GM12878 (cell line): ENCODE measurements around the gene COX15. TPM values are rescaled to one million over a fixed set of nuclear protein-coding genes. Genes with fewer than 3 reads are reported as not detected.

Experiments
- ATAC-seq: fragments of 200-7000 bp; cut with Tn5 transposase; 3 replicates; pipeline ENCODE4 v1.9.1; 2020; ENCODE audit warnings: mild to moderate bottlenecking, moderate library complexity
- BruUV-seq: library from RNA; stranded (reverse); fragments of 400-500 nt; replicated peaks from 2 replicates; lab custom pipeline; 2021; lab: Mats Ljungman, UMichigan
- CTCF ChIA-PET: fragments of 300-600 bp; sonication (Branson Sonifier 250); formaldehyde crosslinking; extraction: SDS; loops from one replicate; lab custom pipeline; 2021; ENCODE audit warnings: inconsistent platforms; lab: Yijun Ruan, JAX
- POLR2A ChIA-PET: fragments of 350-600 bp; formaldehyde crosslinking; extraction: SDS; loops from one replicate; lab custom pipeline; 2021; ENCODE audit warnings: inconsistent platforms; lab: Charles Lee
- RAD21 ChIA-PET: fragments of 300-600 bp; sonication (Branson Sonifier 250); formaldehyde crosslinking; loops from one replicate; lab custom pipeline; 2023; ENCODE audit warnings: antibody characterized with exemption; ENCODE audit not compliant: unreplicated experiment; lab: Charles Lee
- SMC1A ChIA-PET: fragments of 300-600 bp; sonication (Branson Sonifier 250); formaldehyde crosslinking; loops from one replicate; lab custom pipeline; 2023; ENCODE audit not compliant: unreplicated experiment, uncharacterized antibody; lab: Charles Lee
- DNase-seq: peaks from one replicate; pipeline ENCODE4 v3.0.0-alpha.2; 2011; ENCODE audit warnings: low read depth, low spot score
- FAIRE-seq: peaks from 3 replicates; lab custom pipeline; 2011; peaks lifted over from hg19 to GRCh38; lab: Jason Lieb, UNC
- H2AFZ ChIP-seq: 2 replicates; pipeline ENCODE4 v1.6.0; 2011; ENCODE audit warnings: low read depth, low read length, control low read depth; ENCODE audit not compliant: control insufficient read depth
- H3K27ac ChIP-seq: 2 replicates; pipeline ENCODE4 v1.5.1; 2011; ENCODE audit warnings: control low read depth; ENCODE audit not compliant: control insufficient read depth, insufficient read depth
- H3K27me3 ChIP-seq, 2 experiments: replicated peaks in 1 of 2; 2 replicates each; pipeline versions ENCODE4 v1.6.0 to v1.6.1; 2011; ENCODE audit warnings: low read length in 1 of 2; ENCODE audit not compliant: control insufficient read depth in 2 of 2, insufficient read depth in 2 of 2
- H3K36me3 ChIP-seq, 2 experiments: 2 replicates each; pipeline ENCODE4 v1.5.1; 2011; ENCODE audit warnings: low read length in 1 of 2; ENCODE audit not compliant: control insufficient read depth in 2 of 2, insufficient read depth in 2 of 2
- H3K4me1 ChIP-seq: 2 replicates; pipeline ENCODE4 v1.6.1; 2011; ENCODE audit warnings: mild to moderate bottlenecking, low read length, moderate library complexity, mixed read lengths; ENCODE audit not compliant: control insufficient read depth, insufficient read depth
- H3K4me2 ChIP-seq: 2 replicates; pipeline ENCODE4 v1.6.0; 2011; ENCODE audit warnings: control low read depth; ENCODE audit not compliant: control insufficient read depth, insufficient read depth
- H3K4me3 ChIP-seq: fragments of 200-600 bp; sonication (generic); 2 replicates; pipeline ENCODE4 v1.5.1; 2016
- H3K79me2 ChIP-seq: 2 replicates; pipeline ENCODE4 v1.6.0; 2011; ENCODE audit warnings: low read length; ENCODE audit not compliant: control insufficient read depth, insufficient read depth
- H3K9ac ChIP-seq: 2 replicates; pipeline ENCODE4 v1.8.0; 2011; ENCODE audit warnings: low read length, control low read depth, mixed read lengths; ENCODE audit not compliant: control insufficient read depth, insufficient read depth
- H3K9me3 ChIP-seq: replicated peaks from 3 replicates; pipeline ENCODE4 v1.5.1; 2011; ENCODE audit warnings: mild to moderate bottlenecking, low read length; ENCODE audit not compliant: control insufficient read depth, insufficient read depth
- H4K20me1 ChIP-seq: 2 replicates; pipeline ENCODE4 v1.6.0; 2011; ENCODE audit not compliant: control insufficient read depth, insufficient read depth
- ASH2L ChIP-seq: fragments of 300-600, 200-600 bp; sonication (generic); IDR thresholded peaks from 2 replicates; pipeline ENCODE4 v1.6.1; 2017; ENCODE audit warnings: low read depth, mild to moderate bottlenecking, borderline replicate concordance
- BACH1 ChIP-seq: fragments of 450-650 bp; IDR thresholded peaks from 2 replicates; pipeline ENCODE4 v1.6.1; 2017; ENCODE audit warnings: mild to moderate bottlenecking, borderline replicate concordance
- CEBPB ChIP-seq, 2 experiments: fragments of 150-350 bp in 1 of 2; IDR thresholded peaks; 2 replicates each; pipeline ENCODE4 v1.6.1; 2012 to 2014; ENCODE audit warnings: low read depth in 2 of 2, low read length in 2 of 2, borderline replicate concordance in 1 of 2, inconsistent platforms in 1 of 2
- EED ChIP-seq: sonication (generic); IDR thresholded peaks from 2 replicates; pipeline ENCODE4 v1.6.1; 2016; ENCODE audit warnings: antibody characterized with exemption, low read depth
- ELK1 ChIP-seq: IDR thresholded peaks from 2 replicates; pipeline ENCODE4 v1.6.1; 2012; ENCODE audit warnings: low read depth, low read length, improper control_type of control experiment
- HDAC2 ChIP-seq: fragments of 200-600 bp; sonication (generic); IDR thresholded peaks from 2 replicates; pipeline ENCODE4 v1.6.1; 2017
- KDM1A ChIP-seq: fragments of 200-600 bp; sonication (generic); IDR thresholded peaks from 2 replicates; pipeline ENCODE4 v1.6.1; 2016; ENCODE audit warnings: borderline replicate concordance
- MYC ChIP-seq: IDR thresholded peaks from 2 replicates; pipeline ENCODE4 v1.6.1; 2011; ENCODE audit warnings: mild to moderate bottlenecking, low read length, moderate library complexity, inconsistent platforms; ENCODE audit not compliant: insufficient read depth, insufficient replicate concordance, insufficient read length, severe bottlenecking
- NKRF ChIP-seq: fragments of 450-650 bp; conservative IDR thresholded peaks from 2 replicates; pipeline ENCODE4 v1.6.1; 2017; ENCODE audit warnings: mild to moderate bottlenecking, moderate library complexity
- RUNX3 ChIP-seq: IDR thresholded peaks from 2 replicates; pipeline ENCODE4 v1.6.1; 2012; ENCODE audit warnings: low read length, inconsistent platforms
- SIX5 ChIP-seq: IDR thresholded peaks from 2 replicates; pipeline ENCODE4 v1.6.1; 2011; ENCODE audit warnings: mild to moderate bottlenecking, low read depth, low read length, moderate library complexity; ENCODE audit not compliant: severe bottlenecking
- SREBF2 ChIP-seq: IDR thresholded peaks from 2 replicates; pipeline ENCODE4 v1.6.1; 2012; ENCODE audit warnings: mild to moderate bottlenecking, low read length
- TBL1XR1 ChIP-seq: IDR thresholded peaks from 2 replicates; pipeline ENCODE4 v1.6.1; 2012; ENCODE audit warnings: low read depth, low read length, improper control_type of control experiment
- TCF7 ChIP-seq: IDR thresholded peaks from 2 replicates; pipeline ENCODE4 v1.6.1; 2014; ENCODE audit warnings: antibody characterized with exemption, borderline replicate concordance
- WRNIP1 ChIP-seq: IDR thresholded peaks from 2 replicates; pipeline ENCODE4 v1.6.1; 2011; ENCODE audit warnings: low read depth, low read length, improper control_type of control experiment, borderline replicate concordance
- ZNF24 ChIP-seq: fragments of 450-650 bp; IDR thresholded peaks from 2 replicates; pipeline ENCODE4 v1.6.1; 2017; ENCODE audit warnings: antibody characterized with exemption, mild to moderate bottlenecking
- WGBS: methylation state at CpG from one replicate; pipeline ENCODE4 v1.1.6; 2016; ENCODE audit warnings: low lambda C conversion rate; ENCODE audit not compliant: insufficient replicate concordance, insufficient coverage; ENCODE audit errors: missing lambda C conversion rate; 5-methylcytosine and 5-hydroxymethylcytosine counted together
- in situ Hi-C: fragments of 300-500 bp; cut with MboI; formaldehyde crosslinking; loops from 9 replicates; pipeline ENCODE4 v1.14.3; 2018; ENCODE audit warnings: mixed read lengths
- intact Hi-C: fragments of 100-400 bp; cut with micrococcal nuclease; formaldehyde crosslinking; loops from one replicate; pipeline ENCODE4 v1.14.2; 2022; ENCODE audit not compliant: unreplicated experiment
- polyA plus RNA-seq, 11 experiments: library from polyadenylated mRNA; depleted of rRNA in 4 of 11; unstranded in 6 of 11; stranded (reverse) in 5 of 11; fragments of >200 nt; fragmentation: Nextera tagmentation in 4 of 11; fragmentation: Illumina TruSeq in 1 of 11; extraction: Ambion mirVana in 4 of 11; extraction: Trizol in 1 of 11; gene quantifications; 1 replicate in 1 of 11; 2 replicates in 10 of 11; pipeline versions ENCODE4 v1.2.1 to v1.2.3, GENCODE V29; 2011 to 2016; ENCODE audit warnings: inconsistent platforms in 2 of 11, missing spikeins in 2 of 11, low read depth in 1 of 11
- total RNA-seq, 4 experiments: library from RNA; depleted of rRNA in 3 of 4; stranded (reverse); fragments of >200 nt in 3 of 4; fragmentation: Illumina TruSeq in 1 of 4; extraction: Trizol in 1 of 4; gene quantifications; 2 replicates each; pipeline versions ENCODE4 v1.2.1 to v1.2.3, GENCODE V29; 2013 to 2021

The COX15 gene
- total and polyA plus RNA-seq, 10 of the 15 experiments (the other 5 are each of a cell fraction or from before 2014, with no cell fraction given) = 30.2 to 50.7 (median 38.3) TPM

- ChIA-PET SMC1A (interaction anchor here (0.9 to 1.5 kb wide), 3 partner anchors 10 to 304 kb away, joined by 3 to 5 read pairs (median 3); partner anchors contain the start of gene COX15), RAD21 (no interaction called here), POLR2A (interaction anchor here (2.4 kb wide), 1 partner anchor 8 kb away, joined by 9 read pairs; the partner anchor contains the start of genes COX15 and CUTC), CTCF (interaction anchor here (0.7 to 2.3 kb wide), 4 partner anchors 9 to 129 kb away, joined by 3 to 10 read pairs (median 4); partner anchors contain the start of genes COX15 and CUTC)
- TF ChIP-seq EED (no peak), TBL1XR1 (no peak), MYC (no peak), WRNIP1 (no peak), SIX5 (no peak)
- H3K4me2 ChIP-seq = no peak overlapping the region
- H3K27me3 ChIP-seq = no peaks in the 10 kb centered on the region
- in situ Hi-C loops (no loop called here), intact Hi-C loops (no loop called here)
- DNase-seq (no peak), ATAC-seq (no peak), FAIRE-seq (no peak)
- H3K79me2 ChIP-seq = no peaks in the 10 kb centered on the region
- no peak overlapping the region for H3K9ac ChIP-seq
- H2AFZ ChIP-seq = no peak overlapping the region
- no peak overlapping the region for H3K27ac ChIP-seq
- BruUV-seq = no TSS peak
- 99% methylated on average over 3 of the region's 3 CpGs for WGBS
- no peak overlapping the region for H3K4me3 ChIP-seq
- H3K36me3 ChIP-seq = peaks cover 4 to 29% of the 10 kb centered on the region in 2 experiments
- peaks cover 5% of the 10 kb centered on the region for H3K9me3 ChIP-seq
- no peaks in the 10 kb centered on the region for H4K20me1 ChIP-seq
- no peaks in the 10 kb centered on the region for H3K4me1 ChIP-seq
Observed at GRCh38 chr10:99740933-99741559, 9.1 kb upstream of the COX15 start.

GRCh38 chr10:99740260-99740659 lies 8.3 kb upstream of the COX15 start:
- 95% methylated on average over 2 of the region's 2 CpGs for WGBS
- no TSS peak for BruUV-seq
- Histone ChIP-seq H3K4me3 (no peak overlapping the region), H3K27ac (no peak overlapping the region), H3K4me1 (no peaks in the 10 kb centered on the region), H4K20me1 (no peaks in the 10 kb centered on the region), H3K36me3 (peaks cover 3 to 23% of the 10 kb centered on the region in 2 experiments), H3K79me2 (no peaks in the 10 kb centered on the region), H2AFZ (no peak overlapping the region), H3K27me3 (no peaks in the 10 kb centered on the region), H3K9ac (no peak overlapping the region), H3K9me3 (peaks cover 5% of the 10 kb centered on the region), H3K4me2 (no peak overlapping the region)
- FAIRE-seq (no peak), ATAC-seq (no peak), DNase-seq (no peak)
- RAD21 ChIA-PET = no interaction called here
- in situ Hi-C loops (no loop called here), intact Hi-C loops (no loop called here)
- SMC1A ChIA-PET = interaction anchor here (0.5 to 1.5 kb wide), 5 partner anchors 9 to 305 kb away, joined by 3 to 5 read pairs (median 3); partner anchors contain the start of gene COX15
- CTCF ChIA-PET = interaction anchor here (1.4 to 2.3 kb wide), 2 partner anchors 8 to 129 kb away, joined by 4 to 10 read pairs; partner anchors contain the start of genes COX15 and CUTC
- POLR2A ChIA-PET = no interaction called here
- TF ChIP-seq ELK1 = no peak
- TF ChIP-seq RUNX3 = no peak
- TF ChIP-seq TCF7 = peak; percentile 75; the same call in 1 of the 2 replicates
- no peak for TF ChIP-seq NKRF
- no peak for TF ChIP-seq SREBF2
- no peak for TF ChIP-seq BACH1
- no peak for TF ChIP-seq KDM1A
- TF ChIP-seq HDAC2 = no peak
- no peak for TF ChIP-seq ASH2L
- TF ChIP-seq CEBPB (IDR thresholded peaks at IDR 0.05; ENCODE audit: borderline replicate concordance in 1 of 2, low read depth in 2 of 2, low read length in 2 of 2) = no peak
- TF ChIP-seq ZNF24 = no peak
